AG10803 (cell line): ENCODE measurements around the gene CPNE4.
A peak's percentile ranks its signal among the peaks of the same experiment; 100 is the strongest.

ENCODE experiments used
- DNase-seq: peaks from one replicate; pipeline ENCODE4 v3.0.0; 2010; ENCODE audit warnings: low read depth
- H3K4me3 ChIP-seq: 2 replicates; pipeline ENCODE4 v1.5.1; 2011; ENCODE audit warnings: mild to moderate bottlenecking, low read length, control low read depth
- CTCF ChIP-seq: conservative IDR thresholded peaks from 2 replicates; pipeline ENCODE4 v1.5.1; 2011; ENCODE audit warnings: mild to moderate bottlenecking, low read length, control low read depth, inconsistent platforms

The CPNE4 gene

GRCh38 chr3:131560795-131561194 lies 474.0 kb downstream of the CPNE4 start:
- H3K4me3 ChIP-seq: no peak overlapping the region

DNA sequence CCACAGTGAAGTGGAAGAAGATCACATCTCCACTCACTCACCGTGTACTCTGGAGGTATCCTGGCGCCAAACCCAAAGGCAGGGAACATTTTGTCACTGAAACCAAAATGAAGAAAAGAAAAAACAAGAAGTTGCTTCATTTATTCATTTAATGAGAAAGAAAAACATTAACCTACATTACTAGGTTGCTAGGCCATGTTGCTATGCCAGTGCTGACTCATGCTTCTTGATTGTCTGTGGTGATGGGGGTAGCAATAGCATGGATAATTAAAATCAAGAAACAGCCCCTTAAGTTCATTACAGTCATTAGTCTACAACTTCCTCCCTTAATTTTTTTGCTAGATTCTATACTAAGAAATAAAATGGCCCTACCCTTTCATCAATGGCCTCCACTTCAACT lies 479.4 kb downstream of the CPNE4 start:
- peak; percentile 18 for DNase-seq
- TF ChIP-seq CTCF: no peak

More at GRCh38 chr3:131560795-131561194, 474.0 kb downstream of the CPNE4 start:
- no peak for TF ChIP-seq CTCF
- no peak for DNase-seq

DNA sequence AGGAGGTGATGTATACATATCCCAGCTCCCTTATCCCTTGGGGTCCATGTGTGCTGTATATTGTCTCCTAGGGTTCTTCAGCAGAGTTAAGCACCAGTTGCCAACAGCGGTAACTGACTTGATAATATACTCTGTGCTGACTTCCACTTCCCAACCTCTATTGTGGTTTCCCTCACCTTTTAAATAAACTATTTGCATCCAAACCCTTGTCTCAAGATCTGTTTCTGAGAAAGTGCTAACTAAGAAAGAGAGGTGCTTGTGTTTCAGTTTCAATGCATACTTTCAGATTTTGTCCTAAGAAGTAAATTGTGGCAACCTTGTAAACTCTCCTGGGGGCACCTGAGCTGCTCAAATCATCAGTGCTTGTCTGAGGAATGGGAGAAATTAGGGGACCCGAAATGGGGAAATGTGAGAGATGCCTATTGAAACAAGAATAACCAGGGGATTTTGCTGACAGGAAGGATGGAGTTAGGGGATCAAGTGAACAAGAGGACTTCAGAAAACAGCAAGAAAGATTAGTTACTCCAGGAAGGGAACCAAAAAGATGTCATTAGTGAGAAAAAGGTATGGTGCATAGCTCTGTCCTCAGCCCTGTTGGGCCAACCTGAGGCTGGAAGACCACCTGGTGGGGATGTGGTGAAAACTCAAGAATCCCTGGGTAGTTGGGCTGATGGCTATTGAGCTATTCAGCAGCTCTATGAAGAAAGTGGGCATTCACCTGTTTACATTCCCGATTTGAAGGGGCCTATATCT lies 481.1 kb downstream of the CPNE4 start:
- no peak for DNase-seq
- no peak for TF ChIP-seq CTCF
- no peak overlapping the region for H3K4me3 ChIP-seq

More for the DNA sequence above, 479.4 kb downstream of the CPNE4 start:
- no peak overlapping the region for H3K4me3 ChIP-seq

DNA sequence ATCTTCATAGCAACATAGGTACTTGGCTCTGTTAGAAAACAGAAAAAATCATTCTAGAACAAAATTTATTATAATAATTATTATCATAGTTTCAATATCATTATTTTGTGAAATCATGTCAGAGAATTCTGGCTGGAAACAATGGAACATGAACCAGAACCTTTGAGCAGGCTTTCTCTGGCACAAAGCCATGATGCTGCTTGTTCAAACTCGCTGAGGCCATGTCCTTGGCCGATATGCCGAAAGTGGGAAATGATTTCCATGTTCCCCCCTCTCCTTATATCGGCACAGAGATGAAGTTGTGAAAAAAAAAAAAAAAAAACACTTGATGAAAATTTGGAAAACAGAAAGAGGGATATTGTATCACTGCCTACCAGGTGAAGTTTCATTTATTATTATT lies 483.1 kb downstream of the CPNE4 start:
- no peak for DNase-seq
- TF ChIP-seq CTCF: no peak
- H3K4me3 ChIP-seq: no peak overlapping the region

- TF ChIP-seq CTCF: no peak
- DNase-seq: no peak
- H3K4me3 ChIP-seq: no peak overlapping the region
Observed at GRCh38 chr3:131550562-131551465, 484.0 kb downstream of the CPNE4 start.

DNA sequence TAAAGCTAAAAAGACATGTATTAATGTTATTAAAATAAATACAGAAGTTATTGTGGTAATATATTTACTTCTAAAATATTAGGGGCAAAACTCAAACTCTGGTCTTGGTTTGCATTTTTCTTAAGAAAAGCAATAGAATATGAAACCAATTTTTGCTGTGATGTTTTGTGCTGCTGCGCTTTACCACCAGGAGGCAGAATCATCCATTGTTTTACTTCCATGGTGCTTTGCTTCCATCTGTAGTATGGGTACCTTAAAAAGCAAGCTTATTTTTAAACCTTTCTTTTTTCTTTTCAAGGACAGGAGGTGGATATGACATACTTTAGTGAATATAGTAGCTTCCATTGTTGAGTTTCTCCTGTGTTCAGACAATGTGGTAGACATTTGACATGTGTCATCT lies 485.5 kb downstream of the CPNE4 start:
- H3K4me3 ChIP-seq: no peak overlapping the region
- peak; percentile 49 for TF ChIP-seq CTCF
- no peak for DNase-seq

- H3K4me3 ChIP-seq: no peak overlapping the region
- no peak for TF ChIP-seq CTCF
- DNase-seq: no peak
Observed at GRCh38 chr3:131547585-131547984, 487.2 kb downstream of the CPNE4 start.
